Fibroblast of peridontal ligament (primary cell): ENCODE results near the gene MRPL21.
"Not testable (repeated sequence)": the region's sequence is repeated elsewhere in the genome, so short reads cannot be mapped to it uniquely, and the experiment has no call there.

Experiments used
- DNase-seq: peaks from one replicate; pipeline ENCODE4 v3.0.0-alpha.2; 2010; ENCODE audit errors: extremely low read depth

The MRPL21 gene

DNA sequence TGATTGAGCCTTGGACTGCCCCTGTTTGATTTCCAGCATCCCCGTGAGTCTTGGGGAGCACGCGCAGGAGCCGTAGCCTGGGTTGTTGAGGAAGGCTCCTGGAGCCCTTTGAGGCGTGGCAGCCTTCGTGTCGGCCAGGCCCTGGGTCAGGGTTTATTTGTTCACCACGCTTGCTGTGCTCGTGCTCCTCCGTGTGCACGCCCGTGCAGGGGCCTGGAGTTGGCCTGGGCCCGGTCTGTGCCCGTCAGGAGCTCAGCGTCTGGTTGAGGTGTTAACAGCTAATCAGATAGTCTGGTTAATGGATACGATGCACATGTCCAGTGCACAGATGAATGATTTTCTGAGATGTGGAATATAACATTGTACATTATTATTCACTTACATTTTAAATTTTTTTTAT is 8.1 kb upstream of the MRPL21 start:
- DNase-seq = no peak

DNA sequence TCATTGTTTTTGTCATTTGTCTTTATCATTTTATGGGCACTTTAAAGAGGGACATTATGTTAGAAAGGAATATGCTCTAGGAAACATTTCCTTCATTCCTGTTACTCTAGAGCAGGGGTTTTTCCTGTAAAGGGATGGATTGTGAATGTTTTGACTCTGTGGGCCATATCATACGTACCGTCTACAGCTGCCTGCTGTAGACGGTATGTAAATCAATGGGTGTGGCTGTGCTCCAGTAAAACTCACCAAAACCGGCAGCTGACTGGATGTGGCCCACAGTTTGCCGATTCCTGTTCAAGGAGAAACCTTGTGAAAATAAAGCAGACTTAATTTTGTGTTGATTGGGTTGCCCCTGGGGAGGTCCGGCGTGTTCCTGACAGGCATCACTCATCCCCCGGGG is 7.3 kb upstream of the MRPL21 start:
- DNase-seq = no peak

DNA sequence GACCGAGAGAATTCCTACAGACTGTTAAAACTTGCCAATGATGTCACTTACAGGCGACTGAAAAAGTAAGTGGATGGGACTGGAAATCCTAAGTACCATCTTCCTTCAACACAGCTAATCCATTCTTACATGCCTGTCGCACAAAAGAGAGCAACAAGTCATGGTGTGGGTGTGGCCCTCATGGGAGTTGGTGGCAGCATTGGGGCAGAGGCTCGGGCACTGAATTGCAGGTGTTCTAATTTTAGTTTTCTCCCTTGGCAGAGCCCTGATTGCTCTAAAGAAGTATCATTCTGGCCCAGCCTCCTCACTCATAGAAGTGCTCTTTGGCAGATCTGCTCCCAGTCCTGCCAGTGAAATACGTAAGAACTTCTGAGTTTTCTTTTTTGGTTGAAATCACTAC is 4.6 kb upstream of the MRPL21 start:
- no peak for DNase-seq

DNA sequence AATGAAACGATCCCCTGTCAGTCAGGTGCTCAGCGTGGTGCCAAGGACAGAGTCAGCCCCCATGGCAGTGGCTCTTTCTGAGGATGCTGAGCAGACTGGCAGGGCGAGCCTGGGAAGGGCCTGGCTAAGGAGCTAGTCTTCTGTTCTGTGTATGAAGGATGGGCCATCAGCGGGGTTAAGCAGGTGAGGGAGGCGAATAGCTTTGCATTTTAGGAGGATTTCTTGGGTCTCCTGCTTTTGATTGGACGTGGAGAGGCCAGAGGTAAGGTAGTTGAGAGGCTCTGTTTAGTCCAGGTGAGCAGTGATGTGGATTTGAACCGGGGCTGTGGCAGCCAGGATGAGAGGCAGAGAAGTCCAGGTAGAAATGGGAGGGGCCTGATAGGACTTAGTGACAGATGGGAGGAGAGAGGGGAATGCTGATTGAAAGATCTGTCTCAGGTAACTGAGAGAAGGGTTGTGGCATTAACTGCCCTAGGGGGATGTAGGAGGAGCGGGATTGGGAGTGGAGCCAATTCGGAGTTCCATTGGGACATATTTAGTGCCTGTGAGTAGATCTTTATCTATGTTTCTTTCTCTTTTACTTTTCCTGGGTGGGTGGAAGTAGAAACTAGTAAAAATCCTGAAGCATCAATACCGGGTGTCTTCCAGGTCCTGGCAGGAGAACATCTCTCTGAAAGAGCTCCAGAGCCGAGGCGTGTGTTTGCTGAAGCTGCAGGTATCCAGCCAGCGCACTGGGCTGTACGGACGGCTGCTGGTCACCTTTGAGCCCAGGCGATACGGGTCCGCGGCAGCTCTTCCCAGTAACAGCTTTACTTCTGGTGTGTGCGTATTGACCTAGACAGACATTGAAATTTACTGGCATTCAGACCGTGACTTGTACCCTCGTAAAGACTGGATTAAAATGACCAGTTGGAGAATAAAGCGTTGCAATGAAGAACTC is 2.1 kb upstream of the MRPL21 start:
- no peak for DNase-seq

DNA sequence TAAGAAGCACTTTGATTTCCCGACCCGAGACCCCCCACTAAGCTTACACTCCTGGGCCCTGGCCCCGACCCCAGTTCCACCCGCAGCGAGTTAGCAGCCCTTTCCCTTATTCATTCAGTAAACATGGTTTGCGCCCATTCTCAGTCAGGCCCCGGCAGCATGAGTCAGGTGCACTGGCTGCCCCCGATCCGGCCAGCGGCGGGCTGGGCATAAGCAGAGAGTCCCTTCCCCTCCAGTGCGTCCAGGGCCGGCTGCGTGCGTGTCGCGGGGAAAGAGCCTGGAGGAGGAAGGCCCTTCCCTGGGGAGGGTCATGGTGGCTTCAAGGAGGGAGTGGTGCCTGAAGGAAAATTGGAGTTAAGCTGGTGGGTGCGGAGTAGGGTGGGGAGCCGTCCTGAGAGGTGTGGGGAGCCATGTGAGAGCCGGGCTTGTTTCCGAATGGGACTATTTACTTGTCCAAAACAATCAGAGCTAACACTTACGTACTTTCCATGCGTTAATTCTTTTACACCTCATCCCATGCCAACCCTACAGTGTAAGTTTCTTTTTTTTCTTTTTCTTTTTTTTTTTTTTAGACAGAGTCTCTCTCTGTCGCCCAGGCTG is 716 bp upstream of the MRPL21 start:
- DNase-seq = no peak

DNA sequence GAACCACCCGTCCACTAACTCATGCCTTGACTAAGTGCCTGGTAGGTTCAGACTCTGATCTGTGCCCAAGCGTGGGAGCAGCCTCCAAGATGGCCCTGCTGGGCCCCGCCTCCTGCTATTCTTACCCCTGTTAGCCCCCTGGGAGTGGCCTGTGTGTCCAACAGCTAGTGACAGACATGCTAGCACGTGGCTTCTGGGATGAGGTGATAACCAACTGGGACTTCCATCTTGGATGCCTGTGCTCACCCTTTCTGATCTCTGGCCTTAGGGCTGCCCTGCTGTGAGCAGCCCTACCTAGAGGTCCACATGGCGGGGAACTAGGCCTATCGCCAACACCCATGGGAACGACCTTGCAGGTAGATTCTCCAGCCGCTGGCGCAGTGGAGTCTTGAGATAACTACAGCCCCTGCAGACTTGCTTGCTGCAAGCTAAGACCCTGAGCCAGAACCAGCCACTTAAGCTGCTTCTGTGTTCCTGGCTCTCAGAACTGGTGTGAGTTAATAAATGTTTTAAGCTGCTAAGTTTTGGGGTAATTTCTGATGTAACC is 2.7 kb downstream of the MRPL21 start:
- no peak for DNase-seq

DNA sequence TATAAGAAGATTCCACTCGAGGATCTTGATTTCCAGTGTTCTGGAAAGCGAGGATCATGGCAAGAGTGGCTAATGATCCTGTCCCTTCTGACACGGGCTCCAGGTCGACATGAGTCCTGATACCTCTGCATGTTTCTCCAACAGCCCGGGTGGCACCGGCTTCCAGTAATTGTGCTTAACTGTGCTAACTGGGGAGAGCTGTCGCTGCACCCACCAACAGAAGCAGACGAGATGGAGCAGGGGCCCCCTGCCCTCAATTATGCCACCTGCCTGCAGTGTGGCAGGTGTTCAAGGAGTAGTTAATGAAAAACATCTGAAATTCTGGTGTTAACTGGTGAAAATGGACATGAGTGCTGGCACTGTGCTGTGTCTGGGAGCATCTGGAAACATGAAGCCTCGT is 6.2 kb downstream of the MRPL21 start:
- DNase-seq = no peak

DNA sequence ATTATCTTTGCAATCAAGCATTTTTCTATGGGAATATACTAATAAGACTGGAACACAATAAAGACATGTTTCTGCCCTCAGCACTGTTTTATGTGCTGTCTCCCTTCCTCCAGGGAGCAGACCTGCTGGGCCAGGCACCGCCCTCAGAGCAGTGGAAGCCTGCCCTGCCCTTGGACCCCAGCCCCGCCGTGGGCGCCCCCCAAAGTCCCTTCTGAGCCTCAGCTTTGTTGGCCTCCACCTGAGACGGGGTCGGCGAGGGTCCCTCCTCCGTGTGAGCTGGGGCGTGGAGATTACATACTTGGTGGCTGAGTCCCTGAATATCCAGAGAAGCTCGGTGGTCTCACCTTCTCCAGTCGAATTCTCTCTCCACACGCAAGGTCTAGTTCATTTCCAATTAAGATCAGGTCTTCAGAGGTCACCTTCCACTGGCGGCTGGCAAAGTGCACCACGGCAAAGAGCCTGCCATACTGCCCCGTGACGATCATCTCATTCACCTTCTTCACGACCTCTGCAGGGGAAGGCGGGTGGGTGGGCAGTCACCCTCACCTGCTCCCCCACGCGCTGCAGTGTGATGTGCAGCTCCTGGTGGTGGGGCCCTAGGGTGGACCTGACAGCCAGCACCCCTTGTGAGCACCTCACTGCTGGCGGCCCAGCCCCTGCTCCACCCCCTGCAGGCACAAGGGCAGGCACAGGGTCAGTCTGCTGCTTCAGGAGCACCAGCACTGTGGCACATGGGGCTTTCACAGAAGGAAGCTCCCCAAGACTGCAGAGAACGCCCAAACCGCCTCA is 7.3 kb downstream of the MRPL21 start:
- no peak for DNase-seq

DNA sequence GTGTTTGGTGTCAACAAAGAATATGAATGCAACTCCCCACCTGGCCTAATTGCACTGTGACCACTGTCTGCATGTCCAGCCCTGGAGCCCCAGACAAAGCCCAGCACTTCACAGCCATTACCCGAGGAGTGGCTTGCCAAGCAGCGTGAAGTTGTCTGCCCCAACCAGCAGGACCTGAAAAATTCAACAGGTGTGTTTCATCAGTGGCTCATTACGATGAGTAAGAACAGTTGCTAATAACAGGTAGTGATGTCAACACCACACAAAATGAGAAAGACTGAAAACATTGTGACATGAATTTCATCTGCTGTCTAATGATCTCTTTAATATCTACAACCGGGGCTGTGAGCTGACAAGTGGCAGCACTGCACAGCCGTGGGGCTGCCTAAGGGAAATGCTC is 10.3 kb downstream of the MRPL21 start:
- DNase-seq = no peak

DNA sequence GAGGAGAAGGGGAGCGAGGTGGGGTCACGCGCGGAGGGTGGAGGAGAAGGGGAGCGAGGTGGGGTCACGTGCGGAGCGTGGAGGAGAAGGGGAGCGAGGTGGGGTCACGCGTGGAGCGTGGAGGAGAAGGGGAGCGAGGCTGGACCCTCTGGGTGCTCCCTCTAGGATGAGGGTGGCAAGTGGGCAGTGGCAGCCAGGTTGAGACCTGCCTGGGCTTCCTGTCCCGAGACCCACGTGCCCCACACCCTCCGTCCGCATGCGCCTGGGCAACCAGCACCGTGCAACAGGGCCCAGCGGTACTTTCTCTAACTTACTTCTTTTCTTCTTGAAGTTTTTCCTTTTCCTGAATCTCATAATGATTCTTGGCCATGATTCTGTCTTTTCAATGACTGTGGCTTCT is 11.1 kb downstream of the MRPL21 start:
- DNase-seq = no peak

DNA sequence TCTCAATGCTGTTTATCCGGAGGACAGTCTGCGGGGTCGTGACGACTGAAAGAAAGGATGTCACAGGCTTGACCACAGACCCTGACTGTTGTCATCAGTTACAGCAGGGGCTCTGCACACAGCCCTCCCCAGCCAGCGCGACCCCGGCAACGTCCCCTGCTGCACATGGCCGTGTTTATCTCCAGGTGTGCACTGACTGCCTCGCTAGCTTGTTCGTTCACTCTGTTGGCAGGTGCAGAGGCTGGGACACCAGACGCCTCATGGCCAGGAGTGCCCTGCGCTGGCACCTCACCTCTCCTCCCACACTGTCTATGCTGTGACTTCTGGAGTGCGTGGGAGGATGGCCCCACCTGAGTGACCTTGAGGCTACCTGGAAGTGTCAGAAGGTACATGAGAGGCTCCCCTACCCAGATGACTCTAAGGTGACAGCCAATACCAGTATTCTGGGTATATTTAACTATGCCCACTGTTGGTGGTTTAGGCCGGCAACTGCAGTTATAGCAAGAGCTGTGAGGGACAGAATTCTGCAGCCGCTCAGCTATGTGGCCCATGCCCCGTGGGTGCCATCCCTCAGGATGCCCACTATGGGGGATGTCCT is 12.2 kb downstream of the MRPL21 start:
- no peak for DNase-seq

DNA sequence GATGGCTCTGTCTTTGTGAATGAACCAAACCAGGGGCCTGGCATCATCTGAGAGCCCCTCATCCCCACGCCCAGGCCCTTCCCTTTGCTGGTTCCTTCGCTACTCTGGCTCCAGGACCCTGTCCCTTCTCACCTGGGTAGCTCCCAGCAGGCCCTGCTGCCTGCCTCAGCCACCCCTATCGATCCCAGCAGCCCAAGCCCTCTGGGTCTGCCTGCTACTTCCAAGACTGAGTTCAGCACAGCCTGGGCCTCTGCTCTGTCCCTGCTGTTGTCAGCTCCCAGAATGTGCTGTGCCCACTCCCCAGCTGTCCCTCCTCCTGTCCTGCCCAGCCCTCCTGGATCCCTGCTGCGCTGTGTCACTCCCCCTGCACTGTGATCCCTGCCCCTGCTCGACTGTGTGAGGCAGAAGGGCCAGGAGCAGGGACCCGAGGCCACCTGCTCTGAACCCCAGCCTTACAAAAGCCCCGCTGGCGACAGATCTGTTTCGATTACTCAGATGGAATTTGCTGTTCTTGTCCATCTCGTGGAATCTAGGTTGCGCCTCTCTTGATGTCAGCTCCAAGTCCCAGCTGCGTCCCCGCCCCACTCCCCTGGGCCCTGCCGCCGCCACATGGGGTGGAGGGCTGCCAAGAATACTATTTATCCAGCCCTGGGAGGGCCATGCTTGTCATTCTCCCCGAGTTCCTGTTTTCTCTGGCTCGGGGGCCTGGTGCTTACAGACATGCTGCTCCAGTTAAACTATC is 13.0 kb downstream of the MRPL21 start:
- DNase-seq = peak; percentile 74

DNA sequence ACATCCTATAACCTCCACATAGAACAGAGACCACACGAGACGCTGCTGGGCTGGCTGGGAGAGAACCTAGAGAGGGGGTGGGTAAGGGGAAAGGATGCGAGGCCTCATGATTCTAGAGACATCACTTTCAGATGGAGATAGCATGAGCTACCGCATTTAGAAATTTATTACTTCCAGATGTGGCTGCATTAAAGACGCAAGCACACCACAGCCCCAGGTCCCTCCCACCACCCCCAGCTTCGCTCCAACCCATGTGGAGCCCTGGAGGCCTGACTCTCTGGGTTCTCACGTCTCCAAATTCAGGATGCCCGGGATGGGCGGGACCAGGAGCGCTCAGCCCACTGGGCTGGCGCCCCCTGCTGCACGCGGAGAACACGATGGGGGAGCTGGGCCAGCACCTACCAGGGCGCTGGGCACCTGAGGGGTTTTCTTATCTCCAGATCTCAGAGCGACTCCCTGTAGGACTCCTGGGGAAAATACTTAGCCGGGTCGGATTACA is 13.6 kb downstream of the MRPL21 start:
- DNase-seq = peak; percentile 81

DNA sequence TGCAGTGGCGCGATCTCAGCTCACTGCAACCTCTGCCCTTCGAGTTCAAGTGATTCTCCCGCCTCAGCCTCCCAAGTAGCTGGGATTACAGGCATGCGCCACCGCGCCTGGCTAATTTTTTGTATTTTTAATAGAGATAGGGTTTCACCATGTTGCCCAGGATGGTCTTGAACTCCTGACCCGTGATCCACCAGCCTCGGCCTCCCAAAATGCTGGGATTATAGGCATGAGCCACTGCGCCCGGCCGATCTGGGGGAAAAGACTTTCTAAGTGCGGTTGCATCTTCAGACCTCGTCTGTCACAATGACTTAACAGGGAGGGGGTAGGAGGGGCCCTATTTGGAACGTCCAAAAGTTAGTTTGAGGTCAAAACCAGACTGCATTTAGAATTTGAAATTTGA is 18.8 kb downstream of the MRPL21 start:
- not testable (repeated sequence) for DNase-seq

DNA sequence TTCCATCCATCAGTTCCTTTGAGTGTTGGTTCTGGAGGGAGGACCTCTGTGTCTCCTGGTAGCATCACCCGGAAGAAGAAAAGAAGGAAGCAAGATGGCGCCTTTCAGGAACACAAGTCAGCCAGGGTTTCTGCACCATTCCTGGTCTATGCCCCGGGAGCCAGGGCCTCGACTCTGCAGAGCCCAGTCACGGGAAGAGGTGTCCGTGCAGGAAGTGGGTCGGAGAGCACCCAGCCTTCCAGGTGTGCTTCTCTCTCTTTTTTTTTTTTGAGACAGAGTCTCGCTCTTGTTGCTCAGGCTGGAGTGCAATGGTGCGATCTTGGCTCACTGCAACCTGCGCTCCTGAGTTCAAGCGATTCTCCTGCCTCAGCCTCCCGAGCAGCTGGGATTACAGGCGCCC is 21.2 kb downstream of the MRPL21 start:
- no peak for DNase-seq

DNA sequence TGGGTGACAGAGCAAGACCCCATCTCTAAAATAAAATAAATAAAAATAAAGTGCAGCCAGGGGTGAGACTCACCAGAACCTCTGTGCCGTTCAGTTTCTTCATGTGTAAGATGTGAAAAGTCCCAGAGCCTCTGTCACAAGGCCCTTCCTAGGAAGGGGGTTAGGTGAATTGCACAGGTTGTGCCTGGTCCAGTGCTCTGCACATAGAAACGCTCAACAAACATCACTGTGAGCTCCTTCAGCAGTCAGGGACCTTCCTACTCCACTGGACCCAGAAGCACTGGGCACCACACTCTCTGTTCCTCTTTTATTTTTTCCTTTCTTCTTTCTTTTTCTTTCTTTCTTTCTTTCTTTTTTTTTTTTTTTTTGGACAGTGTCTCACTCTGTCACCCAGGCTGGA is 22.3 kb downstream of the MRPL21 start:
- no peak for DNase-seq

DNA sequence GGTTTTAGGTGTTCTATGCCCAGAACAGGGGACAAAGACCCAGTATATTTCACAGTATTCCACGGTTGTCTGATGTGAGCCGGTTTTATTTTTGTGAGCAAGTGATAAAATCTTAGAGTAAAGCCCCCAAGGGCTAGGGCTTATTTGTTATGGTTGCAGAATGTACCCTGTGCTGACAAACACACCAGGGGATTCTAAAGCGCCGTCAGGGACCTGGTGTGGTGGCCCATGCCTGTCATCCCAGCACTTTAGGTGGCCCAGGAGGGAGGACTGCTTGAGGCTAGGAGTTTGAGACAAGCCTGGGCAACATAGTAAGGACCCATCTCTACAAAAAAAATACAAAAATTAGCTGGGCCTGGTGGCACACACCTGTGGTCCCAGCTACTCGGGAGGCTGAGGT is 22.8 kb downstream of the MRPL21 start:
- DNase-seq = no peak

DNA sequence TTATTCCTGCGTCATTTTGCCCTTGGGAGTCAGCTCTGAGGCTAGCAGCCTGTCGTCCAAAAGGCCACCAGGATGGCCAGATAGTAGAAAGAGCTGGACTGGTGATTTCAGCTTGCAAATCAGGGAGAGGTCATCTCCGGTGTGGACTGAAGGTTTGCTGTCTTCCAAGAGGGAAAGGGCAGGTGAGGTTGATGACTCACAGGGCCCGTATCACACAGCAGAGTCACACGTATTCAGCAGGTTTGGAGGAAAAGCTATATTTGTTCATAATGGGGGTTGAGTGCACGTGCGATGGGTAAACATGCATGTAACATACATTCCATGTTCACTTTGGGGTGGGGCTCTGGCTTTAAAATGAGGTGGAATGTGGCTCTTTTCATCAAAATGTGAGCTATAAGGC is 25.6 kb downstream of the MRPL21 start:
- DNase-seq = no peak

DNA sequence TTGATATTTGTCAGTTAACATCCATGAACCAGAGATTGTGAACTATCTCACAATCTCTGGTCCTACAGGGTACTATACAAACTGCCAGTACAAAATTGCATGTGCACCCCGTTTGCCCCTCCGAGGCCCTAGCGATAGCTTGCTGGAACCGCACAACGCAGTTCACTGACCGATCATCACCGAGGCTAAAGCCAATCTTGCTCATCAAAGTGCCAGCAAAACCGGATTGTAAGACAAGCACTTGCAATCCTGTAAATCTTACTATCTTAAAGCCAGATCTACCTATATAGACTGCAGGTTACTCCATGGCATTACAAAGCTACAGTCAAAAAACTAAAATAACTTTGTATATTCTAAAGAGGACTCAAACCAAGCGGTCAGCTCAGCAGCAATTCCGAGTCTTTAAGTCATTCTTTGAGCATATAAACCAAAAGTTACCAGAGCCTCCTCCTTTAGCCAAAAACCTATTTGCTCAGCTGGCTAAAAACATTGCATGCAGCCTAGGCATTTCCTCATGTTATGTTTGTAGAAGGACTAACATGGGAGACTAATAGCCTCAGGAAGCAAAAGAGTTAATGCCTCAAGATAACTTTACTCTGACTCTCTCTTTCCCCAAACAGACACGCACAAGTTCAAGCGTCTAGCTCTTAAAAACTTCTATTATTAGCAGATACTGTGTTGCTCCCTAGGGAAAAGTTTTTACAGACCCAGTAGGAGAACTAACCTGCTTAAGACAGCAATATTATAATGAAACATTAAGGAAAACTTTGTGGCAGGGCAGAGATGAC is 31.2 kb downstream of the MRPL21 start:
- DNase-seq = peak; percentile 28

DNA sequence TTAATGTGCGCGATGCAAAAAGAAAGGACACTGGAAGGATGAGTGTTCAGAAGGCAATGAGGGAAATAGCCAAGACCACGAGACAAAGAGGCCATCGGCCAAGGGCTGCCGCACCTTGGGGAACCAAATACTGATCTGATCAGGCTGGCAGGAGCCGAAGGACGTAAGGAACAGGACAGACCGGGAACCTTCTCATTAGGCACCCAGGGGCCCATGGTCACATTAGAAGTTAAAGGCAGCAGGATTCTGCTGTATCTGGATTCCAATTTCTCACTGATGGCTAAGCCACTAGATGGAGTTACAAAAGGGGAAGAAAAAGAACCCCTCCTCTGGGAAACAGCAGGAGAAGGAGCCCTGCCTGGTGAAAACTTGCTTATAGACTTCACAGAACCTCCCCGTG is 33.2 kb downstream of the MRPL21 start:
- DNase-seq = peak; percentile 37
